Stimulated activated CD8-positive, alpha-beta memory T cell treated with anti-CD3 and anti-CD28 coated beads, Interleukin-12 subunit alpha, Interleukin-12 subunit beta, amount 100 ng/mL, for 4 hours (primary cell): Measurements from ENCODE around the gene DMKN.
"Not testable (repeated sequence)": the region's sequence is repeated elsewhere in the genome, so short reads cannot be mapped to it uniquely, and the experiment has no call there.

ENCODE experiments used
- DNase-seq: peaks from one replicate; pipeline ENCODE4 v3.0.0-alpha.2; 2020; ENCODE audit warnings: low read depth

Gene DMKN

GRCh38 chr19:35498220-35498619 is 15.2 kb downstream of the DMKN start:
- no peak for DNase-seq

- DNase-seq = no peak
Observed at GRCh38 chr19:35497406-35497805, 16.0 kb downstream of the DMKN start.

DNA sequence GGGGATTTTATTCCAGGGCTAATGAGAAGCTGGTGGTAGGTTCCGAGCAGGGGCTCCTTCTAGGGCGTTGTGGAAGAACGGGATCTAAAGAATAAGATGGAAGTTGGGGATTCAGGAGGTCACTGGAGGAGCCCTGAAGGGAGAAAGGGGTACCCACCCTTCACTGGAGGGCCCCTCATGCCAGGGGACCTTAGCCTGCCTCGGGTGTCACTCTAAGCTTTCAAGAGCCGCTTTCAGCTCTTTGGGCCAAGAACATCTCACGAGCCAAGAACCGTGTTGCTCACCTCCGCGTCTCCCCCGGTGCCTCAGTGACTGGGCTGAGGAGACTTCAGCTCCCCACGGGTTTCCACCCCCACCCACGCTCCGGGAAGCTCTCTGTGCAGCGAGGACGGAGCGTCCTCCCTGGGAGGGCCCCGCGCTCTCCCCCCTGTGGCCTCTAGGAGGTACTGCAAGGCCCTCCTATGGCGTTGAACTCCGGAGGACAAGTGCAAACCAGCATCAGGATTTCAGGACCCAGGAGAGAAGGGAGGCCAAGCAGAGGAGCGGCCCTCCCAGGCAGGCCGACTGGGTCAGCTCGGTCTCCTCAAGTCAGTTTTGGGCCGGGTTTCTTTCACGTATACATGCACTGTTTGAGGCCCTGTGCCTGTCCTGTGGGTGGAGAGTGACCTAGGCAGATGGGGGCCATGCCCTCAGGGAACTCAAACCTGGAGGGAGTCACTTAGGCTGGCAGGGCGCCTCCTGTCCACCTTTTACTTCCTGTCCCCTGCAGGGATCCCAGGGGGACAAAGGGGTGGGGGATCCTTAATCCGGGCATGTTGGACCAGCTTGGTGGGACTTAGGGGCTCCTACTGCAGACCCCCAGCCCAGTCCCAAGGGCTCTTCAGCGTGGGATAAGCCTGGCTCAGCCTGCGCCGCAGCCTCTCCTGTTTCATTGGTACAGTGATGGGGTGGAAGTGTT is 18.1 kb downstream of the DMKN start:
- DNase-seq = peak; percentile 66

GRCh38 chr19:35493971-35494370 is 19.5 kb downstream of the DMKN start:
- DNase-seq = no peak

DNA sequence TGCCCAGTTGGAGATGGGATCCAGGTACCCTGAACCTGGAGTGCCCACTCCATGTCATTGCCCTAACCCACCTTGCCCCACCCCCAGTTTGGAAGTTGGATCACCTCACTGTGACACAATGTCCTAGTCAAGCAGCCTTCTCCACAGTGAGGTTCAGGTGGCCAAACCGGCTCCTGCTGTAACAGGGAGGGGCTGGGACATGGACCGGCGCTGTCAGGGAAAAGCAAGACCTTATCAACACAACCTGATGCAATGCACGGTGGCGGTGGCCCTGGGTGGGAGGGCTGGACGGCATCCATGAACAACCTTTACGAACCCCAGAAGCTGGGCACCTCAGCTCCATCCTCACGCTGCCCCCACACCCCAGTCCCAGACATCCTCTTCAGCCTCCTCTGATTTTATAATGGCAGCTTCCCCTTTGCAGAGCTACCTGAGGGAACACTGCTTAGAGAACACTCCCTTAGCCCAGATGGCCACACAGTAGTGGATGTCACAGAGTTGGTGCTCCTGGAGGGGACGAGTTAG is 21.6 kb downstream of the DMKN start:
- no peak for DNase-seq

- DNase-seq = no peak
Observed at GRCh38 chr19:35490364-35490763, 23.1 kb downstream of the DMKN start, which contains the start of gene KRTDAP. KRTDAP (minus strand) TSS chr19:35490464; CDS start chr19:35490442, 22 bp downstream.

GRCh38 chr19:35488677-35489076 is 24.8 kb downstream of the DMKN start:
- DNase-seq = no peak

DNA sequence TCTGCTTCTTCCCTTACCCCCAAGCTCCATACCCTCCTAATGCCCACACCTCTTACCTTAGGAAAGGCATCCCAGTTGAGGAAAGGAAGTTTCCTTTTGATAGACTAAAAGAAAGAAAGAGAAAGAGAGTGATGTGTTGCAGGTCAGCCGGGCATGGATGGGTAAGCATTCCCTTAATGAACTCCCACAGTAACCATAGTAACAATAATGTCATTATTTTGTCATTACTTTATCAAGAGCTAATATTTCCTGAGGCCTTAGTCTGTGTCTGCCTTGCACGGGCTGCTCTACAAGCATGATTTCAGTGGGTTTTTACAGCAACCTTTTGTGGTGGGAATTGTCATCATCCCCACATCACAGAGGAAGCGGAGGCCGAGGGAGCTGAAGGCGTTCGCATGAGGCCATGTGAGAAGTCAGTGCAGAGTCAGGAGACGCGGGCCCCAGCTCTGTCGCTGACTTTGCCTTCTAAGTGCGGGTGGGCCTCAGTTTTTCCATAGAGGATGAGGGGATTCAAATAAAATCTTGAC is 25.7 kb downstream of the DMKN start:
- no peak for DNase-seq

- DNase-seq = no peak
Observed at GRCh38 chr19:35486268-35486708, 27.2 kb downstream of the DMKN start.

GRCh38 chr19:35484252-35485036 is 29.0 kb downstream of the DMKN start:
- no peak for DNase-seq

DNA sequence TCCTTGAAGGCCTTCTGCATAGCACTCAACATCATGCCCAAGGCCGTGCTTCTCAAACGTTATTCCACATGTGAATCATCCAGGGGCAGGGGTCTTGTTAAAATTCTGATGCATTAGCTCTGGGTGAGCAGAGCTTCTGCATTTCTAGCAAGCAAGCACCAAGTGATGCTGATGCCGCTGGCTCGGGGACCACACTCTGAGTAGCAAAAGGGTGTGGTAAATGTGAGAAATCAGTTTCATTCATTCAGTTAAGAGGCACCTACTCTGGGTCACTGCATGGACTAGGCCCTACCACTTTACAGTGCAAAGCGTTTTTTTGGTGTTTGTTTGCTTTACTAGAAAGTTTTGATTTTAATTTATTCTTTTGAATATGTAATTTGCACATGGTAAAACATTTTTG is 30.4 kb downstream of the DMKN start:
- DNase-seq = no peak

GRCh38 chr19:35478794-35479677 is 34.4 kb downstream of the DMKN start:
- DNase-seq = no peak

DNA sequence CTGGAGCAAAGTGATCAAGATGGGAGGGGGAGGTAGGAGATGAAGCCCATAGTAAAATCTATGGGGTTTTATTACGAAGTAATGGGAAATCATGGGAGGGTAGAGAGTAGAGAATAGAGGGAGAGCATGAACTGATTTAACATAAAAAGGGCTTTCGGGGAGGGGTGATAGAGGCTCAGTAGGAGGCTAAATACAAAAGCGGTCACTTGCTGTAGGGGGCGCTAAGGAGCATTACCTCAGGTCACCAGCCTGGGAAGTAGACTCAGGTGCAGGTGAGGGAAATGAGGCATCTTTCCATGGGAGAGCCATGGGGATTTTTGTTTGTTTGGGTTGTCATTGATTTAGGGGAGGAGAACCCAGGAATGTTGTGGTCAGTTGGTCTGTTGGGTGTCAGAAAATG is 37.3 kb downstream of the DMKN start:
- DNase-seq = no peak

- DNase-seq = not testable (repeated sequence)
Observed at GRCh38 chr19:35474594-35474993, 38.9 kb downstream of the DMKN start.

GRCh38 chr19:35474104-35474503 is 39.3 kb downstream of the DMKN start:
- DNase-seq = no peak

GRCh38 chr19:35471946-35472345 is 41.5 kb downstream of the DMKN start:
- DNase-seq = no peak

DNA sequence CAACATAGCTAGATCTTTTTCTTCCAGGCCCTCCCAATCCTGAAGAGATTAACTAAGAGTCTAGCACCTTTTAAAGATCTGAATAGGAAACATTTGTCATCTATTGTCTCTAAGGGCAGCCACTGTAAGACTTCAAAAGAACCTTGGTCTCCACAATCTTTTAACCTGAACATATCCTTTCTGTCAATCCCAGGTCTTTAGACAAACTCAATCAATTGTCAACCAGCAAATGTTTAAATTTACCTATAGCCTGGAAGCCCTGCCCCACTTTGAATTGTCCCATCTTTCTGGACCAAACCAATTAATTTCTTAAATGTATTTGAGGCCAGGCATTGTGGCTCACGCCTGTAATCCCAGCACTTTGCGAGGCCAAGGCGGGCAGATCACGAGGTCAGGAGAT is 42.4 kb downstream of the DMKN start:
- not testable (repeated sequence) for DNase-seq

GRCh38 chr19:35470128-35470527 is 43.3 kb downstream of the DMKN start:
- DNase-seq = no peak

DNA sequence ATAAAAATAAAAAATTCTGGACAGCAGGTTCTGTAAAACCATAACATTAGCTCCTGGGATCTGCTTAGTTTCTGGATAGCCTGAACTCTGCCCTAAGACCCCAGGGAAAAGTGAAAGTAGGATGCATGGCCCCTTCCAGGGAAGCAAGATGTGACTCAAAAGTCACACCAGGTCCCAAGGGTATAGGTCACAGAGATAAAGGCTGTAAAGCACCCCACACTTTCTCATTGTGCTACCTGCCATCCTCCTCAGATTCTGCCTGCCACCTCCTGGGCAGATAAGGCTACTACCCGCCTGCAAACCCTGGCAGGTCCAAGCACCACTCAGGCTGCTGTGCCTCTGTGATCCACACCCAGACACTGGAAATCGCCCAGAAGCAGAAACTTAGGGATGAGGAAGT is 44.8 kb downstream of the DMKN start:
- peak; percentile 25 for DNase-seq

DNA sequence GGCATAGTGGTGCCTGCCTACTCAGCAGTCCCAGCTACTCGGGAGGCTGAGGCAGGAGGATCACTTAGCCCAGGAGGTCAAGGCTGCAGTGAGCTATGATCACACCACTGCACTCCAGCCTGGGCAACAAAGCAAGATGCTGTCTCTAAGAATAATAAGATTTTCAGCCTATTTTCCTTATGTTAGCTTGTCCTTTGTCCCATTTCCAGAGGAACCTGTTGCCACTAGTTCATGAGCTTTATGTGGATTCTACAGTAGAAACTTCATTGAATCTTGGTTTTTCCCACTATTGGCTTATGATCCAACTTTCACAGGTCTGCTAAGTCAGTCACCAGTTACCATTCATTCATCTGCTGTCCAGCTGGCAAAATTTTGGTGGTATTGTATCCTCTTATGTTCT is 47.2 kb downstream of the DMKN start:
- DNase-seq = no peak

DNA sequence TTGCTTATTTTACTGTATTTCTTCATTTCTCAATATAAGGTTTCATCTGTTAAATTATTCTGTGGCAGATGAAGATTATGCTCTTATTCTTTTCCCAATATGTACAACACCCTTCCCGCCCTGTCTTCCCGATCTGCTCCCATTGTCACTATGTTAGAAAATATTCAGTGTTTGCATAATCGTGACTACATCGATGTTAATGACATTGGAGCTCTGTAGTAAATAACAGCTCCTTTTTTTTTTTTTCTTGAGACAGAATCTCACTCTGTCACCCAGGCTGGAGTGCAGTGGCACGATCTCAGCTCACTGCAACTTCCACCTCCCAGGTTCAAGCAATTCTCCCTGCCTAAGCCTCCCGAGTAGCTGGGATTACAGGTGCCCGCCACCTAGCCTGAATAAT is 50.5 kb downstream of the DMKN start:
- not testable (repeated sequence) for DNase-seq
